Measurements from ENCODE around the gene FAM167B. TPM values are rescaled to one million over a fixed set of nuclear protein-coding genes. Genes with fewer than 3 reads are reported as not detected.
"Not testable (repeated sequence)": the region's sequence is repeated elsewhere in the genome, so short reads cannot be mapped to it uniquely, and the experiment has no call there.

Gene FAM167B
- total RNA-seq, 1 experiment from 2014 or later = 5.8 TPM

DNA sequence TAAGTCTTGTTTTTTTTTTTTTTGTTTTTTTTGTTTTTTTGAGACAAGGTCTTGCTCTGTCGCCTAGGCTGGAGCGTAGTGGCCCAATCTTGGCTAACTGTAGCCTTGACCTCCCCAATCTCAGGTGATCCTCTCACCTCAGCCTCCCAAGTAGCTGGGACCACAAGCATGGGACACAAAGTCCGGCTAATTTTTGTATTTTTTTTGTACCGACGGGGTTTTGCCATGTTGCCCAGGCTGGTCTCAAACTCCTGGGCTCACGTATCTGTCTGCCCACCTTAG is 10.1 kb downstream of the FAM167B start:
- DNase-seq (ENCODE audit: low spot score) = no peak

DNA sequence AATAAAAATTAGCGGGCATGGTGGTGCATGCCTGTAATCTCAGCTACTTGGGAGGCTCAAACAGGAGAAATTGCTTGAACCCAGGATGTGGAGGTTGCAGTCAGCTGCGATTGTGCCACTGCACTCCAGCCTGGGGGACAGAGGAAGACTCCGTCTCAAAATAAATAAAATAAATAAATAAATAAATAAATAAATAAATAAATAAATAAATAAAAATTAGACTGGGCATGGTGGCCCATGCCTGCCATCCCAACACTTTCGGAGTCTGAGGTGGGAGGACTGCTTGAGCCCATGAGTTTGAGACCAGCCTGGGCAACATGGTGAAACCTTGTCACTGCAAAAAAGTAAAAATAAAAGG is 16.2 kb downstream of the FAM167B start:
- not testable (repeated sequence) for DNase-seq (ENCODE audit: low spot score)

DNA sequence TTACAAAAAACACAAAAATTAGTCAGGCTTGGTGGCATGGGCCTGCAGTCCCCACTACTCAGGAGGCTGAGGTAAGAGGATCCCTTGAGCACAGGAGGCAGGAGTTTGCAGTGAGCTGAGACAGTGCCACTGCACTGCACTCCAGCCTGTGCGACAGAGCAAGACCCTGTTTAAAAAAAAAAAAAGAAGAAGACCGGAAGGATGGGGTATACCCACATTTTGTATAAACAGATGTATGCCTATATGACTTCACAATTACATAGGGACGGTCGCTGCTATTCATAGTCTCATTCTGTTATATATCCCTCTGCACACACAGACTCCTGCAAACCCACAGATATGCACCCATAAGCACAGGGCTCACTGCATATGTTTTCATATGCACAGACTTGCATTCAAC is 16.7 kb downstream of the FAM167B start:
- DNase-seq (ENCODE audit: low spot score) = no peak

- DNase-seq (ENCODE audit: low spot score) = no peak
Measured at GRCh38 chr1:32265846-32266245, 18.8 kb downstream of the FAM167B start.

GRCh38 chr1:32266921-32267591 is 20.0 kb downstream of the FAM167B start:
- DNase-seq (ENCODE audit: low spot score) = no peak

DNA sequence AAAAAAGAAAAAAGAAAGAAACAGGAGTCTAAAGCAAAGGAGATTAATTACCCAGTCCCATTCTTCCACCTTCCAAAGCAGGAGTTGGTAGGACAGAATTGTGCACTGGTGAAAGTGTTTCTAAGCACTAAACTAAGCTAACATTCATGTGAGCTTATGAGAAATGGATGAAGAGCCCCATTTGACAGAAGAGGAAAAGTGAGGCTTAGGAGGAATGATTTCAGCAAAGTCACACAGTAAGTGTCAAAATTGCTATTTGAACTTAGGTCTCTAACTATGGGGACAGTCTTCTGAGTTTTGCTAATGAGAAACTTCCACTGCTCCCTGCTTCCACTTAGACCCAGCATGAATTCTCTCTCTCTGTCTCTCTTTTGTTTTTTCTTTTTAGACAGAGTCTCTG is 22.7 kb downstream of the FAM167B start:
- DNase-seq (ENCODE audit: low spot score) = no peak

DNA sequence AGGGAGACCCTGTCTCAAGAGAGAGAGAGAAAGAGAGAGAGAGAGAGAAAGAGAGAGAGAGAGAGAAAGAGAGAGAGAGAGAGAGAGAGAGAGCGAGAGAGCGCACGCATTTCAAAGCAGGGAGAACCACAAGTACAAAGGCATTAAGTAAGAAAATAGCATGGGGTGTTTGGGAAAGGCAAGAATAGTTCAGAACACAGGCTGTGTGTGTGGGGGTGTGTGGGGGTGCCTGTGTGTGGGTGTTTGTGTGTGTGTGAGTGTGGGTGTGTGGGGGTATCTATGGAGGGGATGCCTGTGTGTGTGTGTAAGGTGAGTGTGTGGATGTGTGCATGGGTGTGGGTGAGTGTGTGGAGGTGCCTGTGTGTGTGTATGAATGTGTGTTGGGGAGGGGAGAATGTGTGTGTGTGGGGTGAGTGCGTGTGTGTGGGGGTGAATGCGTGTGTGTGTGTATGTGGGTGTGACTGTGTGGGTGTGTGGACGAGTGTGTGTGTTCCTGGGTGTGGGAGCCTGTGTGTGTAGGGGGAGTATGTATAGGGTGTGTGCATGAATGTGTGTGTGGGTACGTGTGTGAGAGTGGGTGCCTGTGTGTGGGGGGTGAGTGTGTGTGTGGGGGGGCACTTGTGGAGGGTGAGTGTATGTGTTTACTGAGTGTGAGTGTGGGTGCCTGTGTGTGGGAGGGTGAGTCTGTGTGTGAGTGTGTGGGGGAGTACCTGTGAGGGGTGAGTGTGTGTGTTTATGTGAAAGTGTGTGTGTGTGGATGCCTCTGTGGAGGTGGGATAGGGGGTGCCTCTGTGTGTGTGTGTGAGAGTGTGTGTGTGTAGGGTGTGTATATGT is 25.8 kb downstream of the FAM167B start:
- DNase-seq (ENCODE audit: low spot score) = no peak

DNA sequence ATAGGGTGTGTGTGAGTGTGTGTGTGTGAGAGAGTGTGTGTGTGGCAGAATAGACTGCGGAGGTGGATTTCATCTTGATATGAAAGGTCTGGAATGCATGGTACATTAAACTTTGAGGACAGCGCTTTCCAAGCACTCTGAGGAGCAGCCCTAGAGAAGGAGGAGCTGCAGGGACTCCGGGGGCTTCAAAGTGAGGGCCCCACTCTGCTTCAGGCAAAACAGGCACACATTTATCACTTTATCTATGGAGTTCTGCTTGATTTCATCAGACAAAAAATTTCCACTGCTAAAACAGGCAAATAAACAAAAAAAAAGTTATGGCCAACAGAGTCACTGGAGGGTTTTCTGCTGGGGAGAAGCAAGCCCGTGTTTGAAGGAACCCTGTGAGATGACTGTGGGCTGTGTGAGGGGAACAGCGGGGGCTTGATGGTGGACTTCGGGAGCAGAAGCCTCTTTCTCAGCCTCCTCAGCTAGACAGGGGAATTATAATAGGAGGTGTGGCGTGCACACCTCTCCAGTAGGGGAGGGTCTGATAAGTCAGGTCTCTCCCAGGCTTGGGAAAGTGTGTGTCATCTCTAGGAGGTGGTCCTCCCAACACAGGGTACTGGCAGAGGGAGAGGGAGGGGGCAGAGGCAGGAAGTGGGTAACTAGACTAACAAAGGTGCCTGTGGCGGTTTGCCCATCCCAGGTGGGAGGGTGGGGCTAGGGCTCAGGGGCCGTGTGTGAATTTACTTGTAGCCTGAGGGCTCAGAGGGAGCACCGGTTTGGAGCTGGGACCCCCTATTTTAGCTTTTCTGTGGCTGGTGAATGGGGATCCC is 26.6 kb downstream of the FAM167B start:
- peak; percentile 41 for DNase-seq (ENCODE audit: low spot score)

- no peak for DNase-seq (ENCODE audit: low spot score)
Measured at GRCh38 chr1:32274646-32275340, 27.8 kb downstream of the FAM167B start.

DNA sequence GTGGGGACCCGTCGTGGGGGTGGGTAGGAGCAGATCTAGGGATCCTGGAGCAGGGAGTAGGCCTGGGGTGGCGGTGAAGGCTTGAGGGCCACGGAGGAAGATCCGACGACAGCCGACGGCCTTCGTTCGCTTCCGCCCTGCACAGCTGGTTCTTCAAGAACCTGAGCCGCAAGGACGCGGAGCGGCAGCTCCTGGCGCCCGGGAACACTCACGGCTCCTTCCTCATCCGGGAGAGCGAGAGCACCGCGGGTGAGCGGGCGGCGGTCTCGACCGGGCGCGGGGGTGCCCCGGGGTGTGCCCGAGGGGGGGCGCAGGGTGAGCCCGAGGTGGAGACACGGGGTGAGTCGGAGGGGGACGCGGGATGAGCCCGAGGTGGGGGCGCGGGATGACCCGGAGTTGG is 28.4 kb downstream of the FAM167B start:
- no peak for DNase-seq (ENCODE audit: low spot score)

DNA sequence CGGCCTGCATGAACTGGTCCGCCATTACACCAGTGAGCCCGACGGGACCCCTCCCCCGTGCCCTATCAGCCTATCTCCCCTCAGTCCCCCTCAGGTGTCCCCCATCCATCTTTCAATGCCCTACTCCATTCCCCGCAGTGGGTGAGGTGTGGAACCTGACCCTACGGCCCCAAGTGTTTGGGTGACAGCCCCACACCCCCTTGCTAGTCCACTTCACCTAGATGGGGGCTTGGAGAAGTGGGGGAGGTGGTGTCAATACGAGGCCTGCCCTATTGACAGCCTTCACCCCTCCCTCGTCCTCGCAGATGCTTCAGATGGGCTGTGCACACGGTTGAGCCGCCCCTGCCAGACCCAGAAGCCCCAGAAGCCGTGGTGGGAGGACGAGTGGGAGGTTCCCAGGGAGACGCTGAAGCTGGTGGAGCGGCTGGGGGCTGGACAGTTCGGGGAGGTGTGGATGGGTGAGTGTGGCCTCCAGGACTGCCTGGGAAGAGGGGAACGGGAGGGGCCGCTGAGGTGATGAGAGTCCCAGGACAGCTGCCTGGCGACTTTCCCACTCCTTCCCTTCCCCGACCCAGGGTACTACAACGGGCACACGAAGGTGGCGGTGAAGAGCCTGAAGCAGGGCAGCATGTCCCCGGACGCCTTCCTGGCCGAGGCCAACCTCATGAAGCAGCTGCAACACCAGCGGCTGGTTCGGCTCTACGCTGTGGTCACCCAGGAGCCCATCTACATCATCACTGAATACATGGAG is 29.2 kb downstream of the FAM167B start:
- no peak for DNase-seq (ENCODE audit: low spot score)

- DNase-seq (ENCODE audit: low spot score) = not testable (repeated sequence)
Measured at GRCh38 chr1:32284777-32285176, 37.8 kb downstream of the FAM167B start.

GRCh38 chr1:32285658-32286057 is 38.6 kb downstream of the FAM167B start:
- DNase-seq (ENCODE audit: low spot score) = no peak

- no peak for DNase-seq (ENCODE audit: low spot score)
Measured at GRCh38 chr1:32286763-32287162, 39.7 kb downstream of the FAM167B start.

DNA sequence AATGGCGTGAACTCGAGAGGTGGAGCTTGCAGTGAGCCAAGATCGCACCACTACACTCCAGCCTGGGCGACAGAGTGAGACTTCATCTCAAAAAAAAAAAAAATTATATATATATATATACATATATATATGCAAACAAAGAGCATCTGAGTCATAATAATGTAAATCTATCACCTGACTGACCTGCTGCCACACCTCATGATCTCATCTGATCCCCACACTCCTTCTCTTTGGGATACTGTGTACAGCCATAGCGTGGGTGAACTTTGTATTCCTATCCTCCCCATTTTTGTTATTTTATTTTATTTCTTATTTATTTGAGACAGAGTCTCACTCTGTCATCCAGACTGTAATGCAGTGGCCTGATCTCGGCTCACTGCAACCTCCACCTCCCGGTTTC is 42.2 kb downstream of the FAM167B start:
- no peak for DNase-seq (ENCODE audit: low spot score)

GRCh38 chr1:32291145-32291707 is 44.2 kb downstream of the FAM167B start:
- DNase-seq (ENCODE audit: low spot score) = peak; percentile 56

- peak; percentile 78 for DNase-seq (ENCODE audit: low spot score)
Measured at GRCh38 chr1:32291708-32292538, 44.9 kb downstream of the FAM167B start, which contains the start of gene HDAC1. Gene HDAC1 (plus strand): TSS chr1:32292083. CDS start chr1:32292170, 87 bp downstream.

GRCh38 chr1:32298211-32298610 is 51.2 kb downstream of the FAM167B start:
- DNase-seq (ENCODE audit: low spot score) = not testable (repeated sequence)

Measured in A172 (cell line).